HepG2 (cell line): ENCODE data around the gene TOMM20. TPM values are rescaled to one million over a fixed set of nuclear protein-coding genes. Genes with fewer than 3 reads are reported as not detected.

Experiments used
- AKAP8 ChIP-seq: sonication (generic); formaldehyde crosslinking; IDR thresholded peaks from 2 replicates; pipeline ENCODE4 v1.5.1; 2020; ENCODE audit warnings: mild to moderate bottlenecking, missing genetic modification reagents
- HIVEP1 ChIP-seq: sonication (generic); formaldehyde crosslinking; IDR thresholded peaks from 2 replicates; pipeline ENCODE4 v1.4.0; 2020; ENCODE audit warnings: mild to moderate bottlenecking, missing genetic modification reagents
- JDP2 ChIP-seq: sonication (generic); formaldehyde crosslinking; IDR thresholded peaks from 2 replicates; pipeline ENCODE4 v1.8.1; 2022; ENCODE audit warnings: missing genetic modification reagents, borderline replicate concordance
- MAFF ChIP-seq: IDR thresholded peaks from 2 replicates; pipeline ENCODE4 v1.6.1; 2011; ENCODE audit warnings: low read depth, low read length, improper control_type of control experiment
- MATR3 ChIP-seq: sonication (generic); formaldehyde crosslinking; IDR thresholded peaks from 2 replicates; pipeline ENCODE4 v1.4.0; 2020; ENCODE audit warnings: missing genetic modification reagents
- MZF1 ChIP-seq: sonication (generic); formaldehyde crosslinking; IDR thresholded peaks from 2 replicates; pipeline ENCODE4 v1.8.1; 2023; ENCODE audit warnings: mild to moderate bottlenecking, missing genetic modification reagents, borderline replicate concordance
- NPAS2 ChIP-seq: sonication (generic); formaldehyde crosslinking; IDR thresholded peaks from 2 replicates; pipeline ENCODE4 v1.8.0; 2022; ENCODE audit warnings: mild to moderate bottlenecking, missing genetic modification reagents, borderline replicate concordance
- PHF8 ChIP-seq: sonication (generic); formaldehyde crosslinking; IDR thresholded peaks from 2 replicates; pipeline ENCODE4 v1.5.0; 2020; ENCODE audit warnings: missing genetic modification reagents
- SOX6 ChIP-seq, 2 experiments: fragments of 450-650 bp in 1 of 2; sonication (generic) in 1 of 2; formaldehyde crosslinking in 1 of 2; IDR thresholded peaks; 2 replicates each; pipeline versions ENCODE4 v1.4.0 to v1.6.1; 2017 to 2020; ENCODE audit warnings: antibody characterized with exemption in 1 of 2, mild to moderate bottlenecking in 1 of 2, missing genetic modification reagents in 1 of 2
- STAT5B ChIP-seq: sonication (generic); formaldehyde crosslinking; IDR thresholded peaks from 2 replicates; pipeline ENCODE4 v1.4.0; 2020; ENCODE audit warnings: missing genetic modification reagents
- TBX3 ChIP-seq: fragments of 450-650 bp; IDR thresholded peaks from 2 replicates; pipeline ENCODE4 v1.6.1; 2017; ENCODE audit warnings: antibody characterized with exemption, mild to moderate bottlenecking, inconsistent platforms, borderline replicate concordance
- ZNF564 ChIP-seq: sonication (generic); formaldehyde crosslinking; IDR thresholded peaks from 2 replicates; pipeline ENCODE4 v1.8.1; 2023; ENCODE audit warnings: mild to moderate bottlenecking, missing genetic modification reagents
- polyA plus RNA-seq, 8 experiments: library from polyadenylated mRNA; depleted of rRNA in 3 of 8; stranded (reverse) in 7 of 8; unstranded in 1 of 8; fragments of >200 nt; fragmentation: Illumina TruSeq in 4 of 8; extraction: Trizol in 4 of 8; gene quantifications; 2 replicates each; pipeline versions ENCODE4 v1.2.1 to v1.2.3, GENCODE V29; 2011 to 2016; ENCODE audit warnings: low read depth in 4 of 8, missing spikeins in 1 of 8, mixed read lengths in 1 of 8; ENCODE audit not compliant: insufficient read depth in 1 of 8
- total RNA-seq, 5 experiments: library from RNA; depleted of rRNA; stranded (reverse); fragments of >200 nt; fragmentation: Illumina TruSeq; extraction: Trizol; gene quantifications; 2 replicates each; pipeline ENCODE4 v1.2.3, GENCODE V29; 2016; ENCODE audit warnings: low read depth in 1 of 5
- TF ChIP-seq, protein P1 (sequence below): sonication (generic); formaldehyde crosslinking; IDR thresholded peaks from 2 replicates; pipeline ENCODE4 v1.8.0; 2022; ENCODE audit warnings: missing genetic modification reagents, mild to moderate bottlenecking, moderate library complexity, borderline replicate concordance
- TF ChIP-seq, protein P2 (sequence below): IDR thresholded peaks from 2 replicates; pipeline ENCODE4 v1.6.1; 2016; ENCODE audit warnings: low read depth, control low read depth
- TF ChIP-seq, protein P3 (sequence below): sonication (generic); formaldehyde crosslinking; IDR thresholded peaks from 2 replicates; pipeline ENCODE4 v1.4.0; 2020; ENCODE audit warnings: mild to moderate bottlenecking, missing genetic modification reagents, borderline replicate concordance
- TF ChIP-seq, protein P4 (sequence below): sonication (generic); formaldehyde crosslinking; IDR thresholded peaks from 2 replicates; pipeline ENCODE4 v1.4.0; 2020; ENCODE audit warnings: mild to moderate bottlenecking, missing genetic modification reagents
- TF ChIP-seq, protein P5 (sequence below): sonication (generic); formaldehyde crosslinking; IDR thresholded peaks from 2 replicates; pipeline ENCODE4 v1.8.0; 2022; ENCODE audit warnings: mild to moderate bottlenecking, missing genetic modification reagents, moderate library complexity

The TOMM20 gene
- total and polyA plus RNA-seq, 2 of the 13 experiments (the other 11 are each of a cell fraction or from before 2014, with no cell fraction given), result 153 to 376 TPM

DNA sequence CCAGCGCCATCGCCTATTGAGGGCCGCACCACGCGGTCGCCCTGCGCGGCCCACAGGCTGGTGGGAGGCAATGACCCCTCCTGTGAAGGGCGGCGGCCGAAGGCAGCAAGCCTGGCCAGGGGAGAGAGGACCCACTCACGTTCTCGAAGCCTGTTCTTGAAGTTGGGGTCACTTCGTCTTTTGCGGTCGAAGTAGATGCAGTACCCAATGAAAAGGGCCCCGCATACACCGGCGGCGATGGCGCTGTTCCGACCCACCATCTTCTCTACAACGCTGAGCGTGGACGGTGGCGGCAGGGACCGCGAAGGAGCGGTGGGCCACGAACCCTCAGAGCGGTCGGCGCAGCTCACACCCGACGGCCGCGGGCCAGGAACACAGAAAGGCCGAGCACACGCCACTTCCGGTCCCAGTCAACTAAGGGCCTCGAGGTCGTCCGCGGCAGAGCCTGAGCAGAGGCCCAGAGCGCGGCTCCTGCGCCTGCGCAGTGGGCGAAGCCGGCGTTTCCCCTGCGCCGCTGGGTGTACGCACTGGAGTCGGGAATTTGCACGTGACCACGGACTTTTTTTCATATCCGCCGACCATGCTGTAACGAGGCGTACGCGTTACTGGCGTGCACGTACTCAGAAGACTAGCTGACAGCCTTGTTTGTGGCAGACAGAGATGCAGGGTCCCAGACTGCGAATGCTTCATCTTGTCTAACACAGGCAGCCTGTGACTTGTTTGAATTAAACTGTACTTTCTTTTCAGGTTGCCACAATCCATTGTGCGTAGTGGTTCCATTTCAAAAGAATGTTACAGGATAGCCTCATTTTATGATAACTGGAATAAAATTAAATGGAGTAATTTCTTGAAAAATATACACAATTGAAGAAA is at the start of gene TOMM20 (continued):
- TF ChIP-seq, protein P1, sequence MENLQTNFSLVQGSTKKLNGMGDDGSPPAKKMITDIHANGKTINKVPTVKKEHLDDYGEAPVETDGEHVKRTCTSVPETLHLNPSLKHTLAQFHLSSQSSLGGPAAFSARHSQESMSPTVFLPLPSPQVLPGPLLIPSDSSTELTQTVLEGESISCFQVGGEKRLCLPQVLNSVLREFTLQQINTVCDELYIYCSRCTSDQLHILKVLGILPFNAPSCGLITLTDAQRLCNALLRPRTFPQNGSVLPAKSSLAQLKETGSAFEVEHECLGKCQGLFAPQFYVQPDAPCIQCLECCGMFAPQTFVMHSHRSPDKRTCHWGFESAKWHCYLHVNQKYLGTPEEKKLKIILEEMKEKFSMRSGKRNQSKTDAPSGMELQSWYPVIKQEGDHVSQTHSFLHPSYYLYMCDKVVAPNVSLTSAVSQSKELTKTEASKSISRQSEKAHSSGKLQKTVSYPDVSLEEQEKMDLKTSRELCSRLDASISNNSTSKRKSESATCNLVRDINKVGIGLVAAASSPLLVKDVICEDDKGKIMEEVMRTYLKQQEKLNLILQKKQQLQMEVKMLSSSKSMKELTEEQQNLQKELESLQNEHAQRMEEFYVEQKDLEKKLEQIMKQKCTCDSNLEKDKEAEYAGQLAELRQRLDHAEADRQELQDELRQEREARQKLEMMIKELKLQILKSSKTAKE (CRISPR knock-in tag), result peak; percentile 58; the same call in 1 of the 2 replicates
- peak; percentile 66; the same call in 1 of the 2 replicates for TF ChIP-seq AKAP8 (CRISPR knock-in tag)
- TF ChIP-seq MZF1 (CRISPR knock-in tag), result peak; percentile 81; the same call in 1 of the 2 replicates
- no peak for TF ChIP-seq SOX6 (IDR thresholded peaks at IDR 0.05)
- TF ChIP-seq SOX6 (CRISPR knock-in tag; IDR thresholded peaks at IDR 0.05), result peak; percentile 69
- TF ChIP-seq, protein P2, sequence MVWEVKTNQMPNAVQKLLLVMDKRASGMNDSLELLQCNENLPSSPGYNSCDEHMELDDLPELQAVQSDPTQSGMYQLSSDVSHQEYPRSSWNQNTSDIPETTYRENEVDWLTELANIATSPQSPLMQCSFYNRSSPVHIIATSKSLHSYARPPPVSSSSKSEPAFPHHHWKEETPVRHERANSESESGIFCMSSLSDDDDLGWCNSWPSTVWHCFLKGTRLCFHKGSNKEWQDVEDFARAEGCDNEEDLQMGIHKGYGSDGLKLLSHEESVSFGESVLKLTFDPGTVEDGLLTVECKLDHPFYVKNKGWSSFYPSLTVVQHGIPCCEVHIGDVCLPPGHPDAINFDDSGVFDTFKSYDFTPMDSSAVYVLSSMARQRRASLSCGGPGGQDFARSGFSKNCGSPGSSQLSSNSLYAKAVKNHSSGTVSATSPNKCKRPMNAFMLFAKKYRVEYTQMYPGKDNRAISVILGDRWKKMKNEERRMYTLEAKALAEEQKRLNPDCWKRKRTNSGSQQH, result peak; percentile 91
- TF ChIP-seq NPAS2 (CRISPR knock-in tag), result no peak
- TF ChIP-seq ZNF564, result peak; percentile 44; the same call in 1 of the 2 replicates
- TF ChIP-seq, protein P3, sequence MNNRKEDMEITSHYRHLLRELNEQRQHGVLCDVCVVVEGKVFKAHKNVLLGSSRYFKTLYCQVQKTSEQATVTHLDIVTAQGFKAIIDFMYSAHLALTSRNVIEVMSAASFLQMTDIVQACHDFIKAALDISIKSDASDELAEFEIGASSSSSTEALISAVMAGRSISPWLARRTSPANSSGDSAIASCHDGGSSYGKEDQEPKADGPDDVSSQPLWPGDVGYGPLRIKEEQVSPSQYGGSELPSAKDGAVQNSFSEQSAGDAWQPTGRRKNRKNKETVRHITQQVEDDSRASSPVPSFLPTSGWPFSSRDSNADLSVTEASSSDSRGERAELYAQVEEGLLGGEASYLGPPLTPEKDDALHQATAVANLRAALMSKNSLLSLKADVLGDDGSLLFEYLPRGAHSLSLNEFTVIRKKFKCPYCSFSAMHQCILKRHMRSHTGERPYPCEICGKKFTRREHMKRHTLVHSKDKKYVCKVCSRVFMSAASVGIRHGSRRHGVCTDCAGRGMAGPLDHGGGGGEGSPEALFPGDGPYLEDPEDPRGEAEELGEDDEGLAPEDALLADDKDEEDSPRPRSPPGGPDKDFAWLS (CRISPR knock-in tag), result no peak
- peak; percentile 29; the same call in 1 of the 2 replicates for TF ChIP-seq JDP2 (CRISPR knock-in tag)
- no peak for TF ChIP-seq STAT5B
- TF ChIP-seq MAFF, result no peak
- TF ChIP-seq PHF8 (CRISPR knock-in tag), result peak; percentile 93
- TF ChIP-seq, protein P4, sequence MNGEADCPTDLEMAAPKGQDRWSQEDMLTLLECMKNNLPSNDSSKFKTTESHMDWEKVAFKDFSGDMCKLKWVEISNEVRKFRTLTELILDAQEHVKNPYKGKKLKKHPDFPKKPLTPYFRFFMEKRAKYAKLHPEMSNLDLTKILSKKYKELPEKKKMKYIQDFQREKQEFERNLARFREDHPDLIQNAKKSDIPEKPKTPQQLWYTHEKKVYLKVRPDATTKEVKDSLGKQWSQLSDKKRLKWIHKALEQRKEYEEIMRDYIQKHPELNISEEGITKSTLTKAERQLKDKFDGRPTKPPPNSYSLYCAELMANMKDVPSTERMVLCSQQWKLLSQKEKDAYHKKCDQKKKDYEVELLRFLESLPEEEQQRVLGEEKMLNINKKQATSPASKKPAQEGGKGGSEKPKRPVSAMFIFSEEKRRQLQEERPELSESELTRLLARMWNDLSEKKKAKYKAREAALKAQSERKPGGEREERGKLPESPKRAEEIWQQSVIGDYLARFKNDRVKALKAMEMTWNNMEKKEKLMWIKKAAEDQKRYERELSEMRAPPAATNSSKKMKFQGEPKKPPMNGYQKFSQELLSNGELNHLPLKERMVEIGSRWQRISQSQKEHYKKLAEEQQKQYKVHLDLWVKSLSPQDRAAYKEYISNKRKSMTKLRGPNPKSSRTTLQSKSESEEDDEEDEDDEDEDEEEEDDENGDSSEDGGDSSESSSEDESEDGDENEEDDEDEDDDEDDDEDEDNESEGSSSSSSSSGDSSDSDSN (CRISPR knock-in tag), result peak; percentile 92
- TF ChIP-seq, protein P5, sequence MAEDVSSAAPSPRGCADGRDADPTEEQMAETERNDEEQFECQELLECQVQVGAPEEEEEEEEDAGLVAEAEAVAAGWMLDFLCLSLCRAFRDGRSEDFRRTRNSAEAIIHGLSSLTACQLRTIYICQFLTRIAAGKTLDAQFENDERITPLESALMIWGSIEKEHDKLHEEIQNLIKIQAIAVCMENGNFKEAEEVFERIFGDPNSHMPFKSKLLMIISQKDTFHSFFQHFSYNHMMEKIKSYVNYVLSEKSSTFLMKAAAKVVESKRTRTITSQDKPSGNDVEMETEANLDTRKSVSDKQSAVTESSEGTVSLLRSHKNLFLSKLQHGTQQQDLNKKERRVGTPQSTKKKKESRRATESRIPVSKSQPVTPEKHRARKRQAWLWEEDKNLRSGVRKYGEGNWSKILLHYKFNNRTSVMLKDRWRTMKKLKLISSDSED (CRISPR knock-in tag), result no peak
- TF ChIP-seq TBX3, result peak; percentile 39; the same call in 1 of the 2 replicates
- TF ChIP-seq HIVEP1 (CRISPR knock-in tag), result no peak; the same call in 1 of the 2 replicates
- TF ChIP-seq MATR3 (CRISPR knock-in tag), result no peak
